Caco-2 (cell line): ENCODE results near the gene SLC47A2. TPM values are rescaled to one million over a fixed set of nuclear protein-coding genes. Genes with fewer than 3 reads are reported as not detected.

ENCODE experiments used
- BruUV-seq: library from RNA; stranded (reverse); fragments of 400-500 nt; replicated peaks from 2 replicates; lab custom pipeline; 2021; lab: Mats Ljungman, UMichigan
- CTCF ChIA-PET: fragments of 300-600 bp; sonication (Branson Sonifier 250); formaldehyde crosslinking; loops from one replicate; lab custom pipeline; 2022; ENCODE audit warnings: antibody characterized with exemption; lab: Charles Lee
- POLR2A ChIA-PET: fragments of 300-600 bp; sonication (Branson Sonifier 250); formaldehyde crosslinking; loops from one replicate; lab custom pipeline; 2022; ENCODE audit warnings: antibody characterized with exemption; lab: Charles Lee
- DNase-seq, 2 experiments: peaks; one replicate each; pipeline versions ENCODE4 v3.0.0 to v3.0.0-alpha.2; 2020 to 2022
- H3K27me3 ChIP-seq: replicated peaks from 2 replicates; pipeline ENCODE4 v1.6.0; 2011; ENCODE audit warnings: low read length; ENCODE audit not compliant: control insufficient read depth, insufficient read depth
- H3K36me3 ChIP-seq: 2 replicates; pipeline ENCODE4 v1.5.1; 2011; ENCODE audit warnings: low read length; ENCODE audit not compliant: control insufficient read depth, insufficient read depth
- H3K4me1 ChIP-seq: fragments of 250-450 bp; sonication (Bioruptor Pico); 2 replicates; pipeline ENCODE4 v1.5.1; 2020; ENCODE audit warnings: mild to moderate bottlenecking
- H3K4me3 ChIP-seq: 2 replicates; pipeline ENCODE4 v1.5.1; 2011; ENCODE audit warnings: low read depth, mild to moderate bottlenecking, control low read depth, low read length
- H3K9me3 ChIP-seq: fragments of 250-450 bp; sonication (Bioruptor Pico); 2 replicates; pipeline ENCODE4 v1.5.1; 2020; ENCODE audit warnings: mild to moderate bottlenecking, moderate library complexity
- H3K27ac Mint-ChIP-seq: one replicate; pipeline ENCODE4 v1.8.0; 2022; ENCODE audit warnings: mixed read lengths; ENCODE audit not compliant: unreplicated experiment
- H3K27me3 Mint-ChIP-seq: one replicate; pipeline ENCODE4 v1.8.0; 2022; ENCODE audit warnings: mixed read lengths; ENCODE audit not compliant: insufficient read depth, unreplicated experiment
- H3K36me3 Mint-ChIP-seq: one replicate; pipeline ENCODE4 v1.8.0; 2022; ENCODE audit warnings: mild to moderate bottlenecking, mixed read lengths; ENCODE audit not compliant: insufficient read depth, unreplicated experiment
- H3K4me1 Mint-ChIP-seq: one replicate; pipeline ENCODE4 v1.8.0; 2022; ENCODE audit warnings: low read depth, mixed read lengths; ENCODE audit not compliant: unreplicated experiment
- H3K4me3 Mint-ChIP-seq: one replicate; pipeline ENCODE4 v1.8.0; 2022; ENCODE audit warnings: mild to moderate bottlenecking, moderate library complexity, mixed read lengths; ENCODE audit not compliant: unreplicated experiment
- H3K9me3 Mint-ChIP-seq: one replicate; pipeline ENCODE4 v1.8.0; 2022; ENCODE audit warnings: mixed read lengths; ENCODE audit not compliant: unreplicated experiment
- intact Hi-C: fragments of 100-400 bp; cut with micrococcal nuclease; formaldehyde crosslinking; loops from one replicate; pipeline ENCODE4 v1.10.0; 2022; ENCODE audit not compliant: unreplicated experiment
- total RNA-seq: library from RNA; stranded (reverse); gene quantifications from 2 replicates; pipeline ENCODE4 v1.2.3, GENCODE V29; 2022
- TF ChIP-seq, protein P1 (sequence below), 2 experiments: fragments of 200-600 bp in 1 of 2; IDR thresholded peaks; 1 replicate in 1 of 2; 2 replicates in 1 of 2; pipeline versions ENCODE4 v1.5.1 to v1.8.0; 2011 to 2022; ENCODE audit warnings: antibody characterized with exemption in 1 of 2, control low read depth in 1 of 2, inconsistent platforms in 1 of 2, low read depth in 1 of 2, low read length in 1 of 2, mild to moderate bottlenecking in 1 of 2, moderate library complexity in 1 of 2; ENCODE audit not compliant: insufficient read depth in 1 of 2, severe bottlenecking in 1 of 2, unreplicated experiment in 1 of 2

Gene SLC47A2
- total RNA-seq, 1 experiment from 2014 or later, result 0.20 TPM

DNA sequence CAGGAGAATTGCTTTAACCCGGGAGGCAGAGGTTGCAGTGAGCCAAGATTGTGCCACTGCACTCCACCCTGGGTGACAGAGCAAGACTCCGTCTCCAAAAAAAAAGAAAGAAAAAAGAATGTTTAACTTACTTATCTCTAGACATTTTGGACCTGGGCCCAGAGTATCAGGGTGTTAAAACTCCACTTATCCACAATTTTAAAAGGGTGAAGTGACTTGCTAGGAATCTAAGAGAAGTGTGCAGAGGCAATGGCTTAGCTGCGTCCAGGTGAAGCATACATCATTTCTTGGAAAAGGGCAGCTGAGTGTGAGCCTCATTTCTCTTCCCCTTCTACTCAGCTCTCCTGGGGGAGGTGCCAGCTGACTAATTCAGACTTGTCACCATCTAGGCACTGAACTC lies 42.8 kb downstream of the SLC47A2 start:
- no peak overlapping the region for H3K27ac Mint-ChIP-seq
- POLR2A ChIA-PET, result interaction anchor here (0.6 kb wide), 1 partner anchor 140 kb away, joined by 3 read pairs; the partner anchor contains the start of gene SLC47A1
- intact Hi-C loops, result loop anchor here (5.0 kb wide), 1 partner anchor 74 kb away; the partner anchor contains the start of gene ALDH3A1
- peaks cover 36% of the 10 kb centered on the region for H3K4me1 ChIP-seq
- H3K9me3 Mint-ChIP-seq, result no peaks in the 10 kb centered on the region
- CTCF ChIA-PET, result interaction anchor here (1.0 to 2.7 kb wide), 2 partner anchors 26 to 89 kb away, joined by 4 to 70 read pairs; partner anchors contain the start of gene ALDH3A2
- H3K36me3 Mint-ChIP-seq, result peaks cover 39% of the 10 kb centered on the region
- no peaks in the 10 kb centered on the region for H3K27me3 ChIP-seq
- no TSS peak for BruUV-seq
- no peak overlapping the region for H3K4me3 ChIP-seq
- H3K36me3 ChIP-seq, result peaks cover 3% of the 10 kb centered on the region; the same call in 1 of the 2 replicates
- no peaks in the 10 kb centered on the region for H3K27me3 Mint-ChIP-seq
- no peak for DNase-seq
- TF ChIP-seq, protein P1, sequence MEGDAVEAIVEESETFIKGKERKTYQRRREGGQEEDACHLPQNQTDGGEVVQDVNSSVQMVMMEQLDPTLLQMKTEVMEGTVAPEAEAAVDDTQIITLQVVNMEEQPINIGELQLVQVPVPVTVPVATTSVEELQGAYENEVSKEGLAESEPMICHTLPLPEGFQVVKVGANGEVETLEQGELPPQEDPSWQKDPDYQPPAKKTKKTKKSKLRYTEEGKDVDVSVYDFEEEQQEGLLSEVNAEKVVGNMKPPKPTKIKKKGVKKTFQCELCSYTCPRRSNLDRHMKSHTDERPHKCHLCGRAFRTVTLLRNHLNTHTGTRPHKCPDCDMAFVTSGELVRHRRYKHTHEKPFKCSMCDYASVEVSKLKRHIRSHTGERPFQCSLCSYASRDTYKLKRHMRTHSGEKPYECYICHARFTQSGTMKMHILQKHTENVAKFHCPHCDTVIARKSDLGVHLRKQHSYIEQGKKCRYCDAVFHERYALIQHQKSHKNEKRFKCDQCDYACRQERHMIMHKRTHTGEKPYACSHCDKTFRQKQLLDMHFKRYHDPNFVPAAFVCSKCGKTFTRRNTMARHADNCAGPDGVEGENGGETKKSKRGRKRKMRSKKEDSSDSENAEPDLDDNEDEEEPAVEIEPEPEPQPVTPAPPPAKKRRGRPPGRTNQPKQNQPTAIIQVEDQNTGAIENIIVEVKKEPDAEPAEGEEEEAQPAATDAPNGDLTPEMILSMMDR (IDR thresholded peaks at IDR 0.05; ENCODE audit: insufficient read depth in 1 of 2, low read depth in 1 of 2, low read length in 1 of 2, severe bottlenecking in 1 of 2, unreplicated experiment in 1 of 2), result no peak
- no peaks in the 10 kb centered on the region for H3K9me3 ChIP-seq
- no peak overlapping the region for H3K4me3 Mint-ChIP-seq
- H3K4me1 Mint-ChIP-seq, result peaks cover 35% of the 10 kb centered on the region

DNA sequence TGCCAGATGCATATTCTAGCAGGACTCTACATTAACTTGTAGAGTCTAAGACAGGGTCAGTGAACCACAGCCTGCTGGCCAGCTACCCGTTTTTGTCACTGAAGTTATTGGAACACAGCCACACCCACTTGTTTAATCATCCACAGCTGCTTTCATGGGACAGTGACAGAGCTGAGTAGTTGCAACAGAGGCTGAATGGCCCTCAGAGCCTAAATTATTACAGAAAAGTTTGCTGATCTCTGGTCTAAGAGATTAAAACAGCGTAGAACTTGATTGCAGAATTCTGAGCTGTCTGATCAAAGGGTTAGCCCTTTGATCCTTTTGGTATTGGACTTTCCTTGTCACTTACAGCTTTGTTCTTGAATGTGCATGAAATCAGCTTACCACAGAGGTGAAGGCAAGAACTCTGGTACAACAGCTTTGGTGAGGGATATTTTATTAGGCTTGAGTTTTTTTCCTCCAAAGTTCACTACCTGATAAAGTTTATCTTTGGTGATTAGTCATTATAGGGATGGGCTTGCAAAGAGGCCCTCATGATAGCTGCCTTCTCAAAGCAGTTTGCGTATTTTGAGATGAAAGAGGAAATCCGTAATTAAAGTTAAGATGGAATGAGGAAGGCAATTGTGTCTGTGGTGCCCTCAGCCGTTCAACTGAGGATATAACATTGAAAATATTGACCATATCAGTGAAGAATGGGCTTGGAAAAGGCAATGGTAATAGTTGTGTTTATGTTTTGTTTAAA lies 44.2 kb downstream of the SLC47A2 start:
- Mint-ChIP-seq H3K4me1 (peaks cover 35% of the 10 kb centered on the region), H3K27ac (peak overlapping the region; percentile 70), H3K4me3 (peak overlapping the region; percentile 51), H3K36me3 (peaks cover 39% of the 10 kb centered on the region), H3K27me3 (no peaks in the 10 kb centered on the region), H3K9me3 (no peaks in the 10 kb centered on the region)
- BruUV-seq, result no TSS peak
- H3K36me3 ChIP-seq, result peaks cover 3% of the 10 kb centered on the region; the same call in 1 of the 2 replicates
- no peak overlapping the region for H3K4me3 ChIP-seq
- H3K4me1 ChIP-seq, result peaks cover 36% of the 10 kb centered on the region
- no peaks in the 10 kb centered on the region for H3K9me3 ChIP-seq
- TF ChIP-seq, protein P1 (IDR thresholded peaks at IDR 0.05; ENCODE audit: insufficient read depth in 1 of 2, low read depth in 1 of 2, low read length in 1 of 2, severe bottlenecking in 1 of 2, unreplicated experiment in 1 of 2), result peak; percentile 41 to 54
- ChIA-PET POLR2A (interaction anchor here (0.6 to 2.2 kb wide), 5 partner anchors 12 to 1574 kb away, joined by 3 to 36 read pairs (median 3); partner anchors contain the start of gene ALDH3A2), CTCF (interaction anchor here (0.9 to 2.7 kb wide), 12 partner anchors 12 to 309 kb away, joined by 3 to 70 read pairs (median 4); partner anchors contain the start of genes ALDH3A2 and B9D1)
- no peaks in the 10 kb centered on the region for H3K27me3 ChIP-seq
- intact Hi-C loops, result loop anchor here (1.0 to 5.0 kb wide), 4 partner anchors 24 to 158 kb away; partner anchors contain the start of genes ALDH3A1 and ALDH3A2
- DNase-seq, result peak; percentile 75 to 80

DNA sequence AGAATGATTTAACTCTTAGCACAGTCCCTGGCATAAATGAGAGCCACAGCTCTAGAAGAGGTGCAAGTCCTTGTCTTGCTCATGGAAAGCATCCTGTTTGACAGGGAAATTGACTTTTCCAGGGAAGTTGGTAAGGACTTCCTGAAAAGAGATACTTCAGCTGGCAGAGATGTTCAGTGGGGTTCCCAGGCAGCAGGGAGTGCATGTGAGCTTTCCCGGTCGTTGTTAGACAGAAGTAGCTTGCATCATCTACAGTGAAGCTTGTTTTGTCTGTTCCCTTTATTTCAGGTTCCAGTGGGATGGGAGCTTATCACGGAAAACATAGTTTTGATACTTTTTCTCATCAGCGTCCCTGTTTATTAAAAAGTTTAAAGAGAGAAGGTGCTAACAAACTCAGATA lies 45.0 kb downstream of the SLC47A2 start:
- CTCF ChIA-PET, result interaction anchor here (0.9 to 2.7 kb wide), 11 partner anchors 11 to 154 kb away, joined by 3 to 70 read pairs (median 5); partner anchors contain the start of gene ALDH3A2
- POLR2A ChIA-PET, result interaction anchor here (1.4 to 2.2 kb wide), 2 partner anchors 11 to 23 kb away, joined by 5 to 36 read pairs; partner anchors contain the start of gene ALDH3A2
- Histone ChIP-seq H3K4me1 (peaks cover 32% of the 10 kb centered on the region), H3K27me3 (no peaks in the 10 kb centered on the region), H3K36me3 (peaks cover 3% of the 10 kb centered on the region; the same call in 1 of the 2 replicates), H3K9me3 (no peaks in the 10 kb centered on the region), H3K4me3 (no peak overlapping the region)
- intact Hi-C loops, result loop anchor here (5.0 kb wide), 1 partner anchor 76 kb away; the partner anchor contains the start of gene ALDH3A1
- TSS peak; percentile 60 for BruUV-seq
- Mint-ChIP-seq H3K36me3 (peaks cover 39% of the 10 kb centered on the region), H3K27me3 (no peaks in the 10 kb centered on the region), H3K27ac (peak overlapping the region; percentile 70), H3K4me1 (peaks cover 29% of the 10 kb centered on the region), H3K4me3 (peak overlapping the region; percentile 51), H3K9me3 (no peaks in the 10 kb centered on the region)
- no peak for DNase-seq
- TF ChIP-seq, protein P1 (IDR thresholded peaks at IDR 0.05; ENCODE audit: insufficient read depth in 1 of 2, low read depth in 1 of 2, low read length in 1 of 2, severe bottlenecking in 1 of 2, unreplicated experiment in 1 of 2), result no peak
